Large intestine (tissue), 3 donors: Measurements from ENCODE around the gene TNPO3. TPM values are rescaled to one million over a fixed set of nuclear protein-coding genes. Genes with fewer than 3 reads are reported as not detected.
"Not testable (repeated sequence)": the region's sequence is repeated elsewhere in the genome, so short reads cannot be mapped to it uniquely, and the experiment has no call there.

ENCODE experiments used
- DNase-seq, 2 donors: peaks; one replicate each; pipeline versions ENCODE4 v3.0.0 to v3.0.0-alpha.2; 2013
- H3K27ac ChIP-seq: one replicate; pipeline ENCODE4 v1.5.1; 2013; ENCODE audit warnings: low read length
- H3K27me3 ChIP-seq: 2 replicates; pipeline ENCODE4 v1.6.1; 2013; ENCODE audit warnings: low read length; ENCODE audit not compliant: control insufficient read depth, insufficient read depth
- H3K36me3 ChIP-seq: 2 replicates; pipeline ENCODE4 v1.6.1; 2013; ENCODE audit warnings: low read length; ENCODE audit not compliant: control insufficient read depth, insufficient read depth
- H3K4me1 ChIP-seq: one replicate; pipeline ENCODE4 v1.6.1; 2013; ENCODE audit warnings: low read length; ENCODE audit not compliant: control insufficient read depth, insufficient read depth
- H3K4me3 ChIP-seq: one replicate; pipeline ENCODE4 v1.5.1; 2013; ENCODE audit warnings: low read length
- H3K9me3 ChIP-seq: one replicate; pipeline ENCODE4 v1.6.1; 2013; ENCODE audit warnings: mild to moderate bottlenecking, low read depth, low read length, moderate library complexity; ENCODE audit not compliant: control insufficient read depth
- WGBS: methylation state at CpG from one replicate; pipeline ENCODE4 v1.1.5; 2013; ENCODE audit warnings: low lambda C conversion rate; ENCODE audit not compliant: insufficient coverage; 5-methylcytosine and 5-hydroxymethylcytosine counted together
- polyA plus RNA-seq: library from polyadenylated mRNA; unstranded; fragments of 120-200 nt; gene quantifications from one replicate; pipeline ENCODE4 v1.2.1, GENCODE V29; 2013

Gene TNPO3
- polyA plus RNA-seq, 1 donor = 32.1 TPM

DNA sequence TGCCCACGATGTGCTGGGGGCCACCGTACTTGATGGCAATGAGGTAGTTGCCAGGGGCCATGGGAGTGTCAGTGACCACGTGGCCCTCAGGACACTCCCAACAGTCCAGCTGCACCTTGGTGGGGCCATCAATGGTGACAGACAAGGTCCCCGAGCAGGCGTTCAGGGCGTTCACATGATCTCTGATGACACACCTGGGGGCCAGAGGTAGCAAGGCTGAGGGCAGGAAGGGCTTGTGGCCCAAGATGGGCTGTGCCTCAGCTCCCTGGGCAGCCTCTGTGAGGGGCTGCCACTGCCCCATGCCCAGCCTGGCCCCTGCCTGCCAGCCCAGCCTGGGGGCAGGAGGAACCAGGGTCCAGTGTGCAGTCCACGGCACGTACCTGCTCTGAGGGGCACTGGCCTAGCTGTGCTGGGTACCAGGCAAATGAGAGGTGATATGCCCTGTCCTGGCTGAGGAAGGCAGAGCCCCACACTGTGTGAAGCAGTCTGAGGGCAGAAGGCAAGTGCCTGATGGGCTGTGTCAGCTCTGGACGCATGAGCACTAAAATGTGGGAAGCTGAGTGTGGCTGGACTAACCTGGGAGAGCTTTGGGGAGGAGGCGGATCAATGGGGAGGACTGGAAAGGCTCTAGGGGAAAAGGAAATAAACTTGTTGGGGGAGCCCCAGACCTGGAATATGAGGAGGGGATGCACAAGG lies 140.9 kb downstream of the TNPO3 start:
- peaks cover 82% of the 10 kb centered on the region for H3K27me3 ChIP-seq
- H3K4me3 ChIP-seq = no peak overlapping the region
- no CpG with 5 or more reads among the region's 10 CpGs for WGBS
- DNase-seq = peak in 1 of 2 donors; percentile 37
- no peak overlapping the region for H3K27ac ChIP-seq
- no peaks in the 10 kb centered on the region for H3K36me3 ChIP-seq
- peaks cover 4% of the 10 kb centered on the region for H3K9me3 ChIP-seq
- H3K4me1 ChIP-seq = peaks cover 13% of the 10 kb centered on the region

DNA sequence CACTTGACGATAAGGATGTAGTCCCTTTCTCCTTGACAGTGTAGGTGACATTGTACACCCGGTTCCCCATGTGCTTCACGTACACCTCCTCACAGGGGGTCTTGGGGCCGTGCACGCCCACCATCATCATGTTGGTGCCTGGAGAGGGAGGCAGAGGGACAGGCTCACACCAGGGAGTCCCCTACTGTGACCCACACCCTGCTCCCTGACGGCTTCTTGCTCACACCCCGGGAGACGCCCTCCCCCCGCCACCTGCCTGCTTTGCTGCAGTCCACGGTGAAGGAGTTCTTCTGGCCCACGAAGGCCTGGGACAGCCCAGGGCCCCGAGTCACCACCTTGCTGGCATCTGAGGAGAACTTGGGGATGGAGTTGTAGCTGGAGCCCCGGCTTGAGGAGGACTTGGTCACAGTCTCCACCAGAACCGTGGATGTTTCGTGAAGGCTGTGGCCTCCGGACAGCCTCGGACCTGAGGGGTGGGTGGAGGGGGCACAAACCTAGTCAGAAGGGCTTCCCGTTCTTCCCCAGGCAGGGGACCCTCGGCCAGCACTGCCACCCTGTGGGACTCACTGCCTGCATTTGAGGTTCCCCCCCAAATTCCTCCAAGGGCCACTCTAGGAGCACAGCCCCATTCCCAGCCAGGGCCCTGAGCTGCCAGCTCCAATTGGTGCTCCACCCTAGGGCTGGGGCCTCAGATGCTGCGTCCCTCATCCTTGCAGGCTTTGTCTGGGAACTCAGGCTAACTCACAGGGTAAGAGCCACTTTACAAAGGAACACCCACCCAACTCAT lies 142.0 kb downstream of the TNPO3 start:
- Histone ChIP-seq H3K27me3 (peaks cover 80% of the 10 kb centered on the region), H3K4me1 (peaks cover 13% of the 10 kb centered on the region)
- not testable (repeated sequence) for H3K36me3 ChIP-seq, H3K27ac ChIP-seq, H3K4me3 ChIP-seq, H3K9me3 ChIP-seq, DNase-seq
- no CpG with 5 or more reads among the region's 20 CpGs for WGBS

DNA sequence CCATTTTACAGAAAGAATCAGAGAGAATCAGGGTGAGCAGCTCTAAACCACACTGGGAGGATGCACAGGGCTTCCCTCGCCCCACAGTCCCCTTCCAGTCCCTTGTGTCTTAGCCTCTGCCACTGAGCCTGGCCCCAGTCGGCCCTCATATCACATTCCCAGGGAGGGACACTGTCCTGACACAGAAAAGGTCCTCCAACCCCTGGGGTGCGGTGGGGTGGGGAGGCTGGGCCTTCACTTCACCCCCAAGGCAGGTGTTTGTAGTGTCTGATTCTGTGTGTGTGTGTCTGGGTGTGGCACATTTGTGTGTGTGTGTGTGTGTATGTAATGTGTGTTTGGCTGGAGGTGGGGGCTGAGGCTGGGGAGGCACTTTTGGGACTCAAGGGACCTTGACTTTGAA lies 142.6 kb downstream of the TNPO3 start:
- DNase-seq = no peak
- no peak overlapping the region for H3K27ac ChIP-seq
- WGBS = no CpG with 5 or more reads among the region's 3 CpGs
- peaks cover 13% of the 10 kb centered on the region for H3K4me1 ChIP-seq
- H3K9me3 ChIP-seq = peaks cover 4% of the 10 kb centered on the region
- H3K36me3 ChIP-seq = no peaks in the 10 kb centered on the region
- H3K27me3 ChIP-seq = peaks cover 77% of the 10 kb centered on the region
- H3K4me3 ChIP-seq = no peak overlapping the region

DNA sequence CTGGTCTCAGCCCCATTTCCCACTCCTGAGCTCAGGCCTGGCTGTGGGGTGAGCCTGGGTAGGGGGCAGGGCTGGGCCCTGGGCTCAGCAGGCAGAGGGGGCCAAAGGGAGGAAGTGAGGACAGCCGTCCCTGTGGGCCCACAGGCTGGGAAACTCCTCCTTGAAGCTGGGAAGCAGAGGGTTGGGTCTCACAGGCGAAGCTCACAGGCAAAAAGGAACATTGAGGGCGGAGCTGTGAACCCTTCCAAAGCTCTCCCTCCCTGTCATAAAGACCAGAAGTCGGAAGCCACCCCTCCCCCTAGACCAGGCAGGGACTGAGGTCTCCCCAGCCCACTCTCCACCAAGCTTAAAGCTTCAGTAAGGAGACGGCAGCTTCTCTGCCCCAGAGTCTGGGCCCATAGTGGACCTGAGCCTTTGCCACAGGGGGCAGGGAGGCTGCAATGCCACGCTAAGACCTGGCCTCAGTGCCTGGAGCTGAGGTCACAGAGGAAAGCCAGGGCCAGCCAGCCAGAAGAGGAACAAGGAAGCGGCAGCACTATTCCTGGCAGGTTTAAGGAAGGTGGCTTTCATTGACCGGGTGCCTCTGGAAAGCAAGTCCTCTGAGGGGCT lies 143.4 kb downstream of the TNPO3 start:
- peaks cover 75% of the 10 kb centered on the region for H3K27me3 ChIP-seq
- no peaks in the 10 kb centered on the region for H3K36me3 ChIP-seq
- no CpG with 5 or more reads among the region's 8 CpGs for WGBS
- peaks cover 4% of the 10 kb centered on the region for H3K9me3 ChIP-seq
- H3K4me1 ChIP-seq = peaks cover 13% of the 10 kb centered on the region
- H3K27ac ChIP-seq = no peak overlapping the region
- no peak overlapping the region for H3K4me3 ChIP-seq
- no peak for DNase-seq

DNA sequence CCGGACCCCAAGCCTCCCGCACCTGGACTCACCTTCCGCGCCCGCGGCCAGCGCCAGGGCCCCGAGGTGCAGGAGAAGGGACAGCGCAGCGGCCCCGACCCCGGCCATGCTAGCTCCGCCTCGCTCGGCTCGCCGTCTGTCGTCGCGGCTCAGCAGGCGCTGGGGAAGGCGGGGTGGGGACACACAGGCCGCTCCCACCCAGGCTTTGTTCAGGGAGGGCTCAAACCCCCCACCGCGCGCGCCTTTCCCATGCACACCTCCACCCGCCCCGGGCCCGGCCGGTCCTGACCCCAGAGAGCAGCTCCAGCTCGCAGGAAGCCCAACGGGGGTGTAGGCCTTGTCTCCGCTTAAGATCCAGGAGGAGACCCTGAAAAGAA lies 144.4 kb downstream of the TNPO3 start, which contains the start of gene KCP:
Gene KCP (minus strand): TSS at position 141 of the 377 bp plus-strand sequence. CDS start 33 bp downstream, at position 108.
- H3K27me3 ChIP-seq = peaks cover 65% of the 10 kb centered on the region
- DNase-seq = no peak

GRCh38 chr7:128909625-128910568 lies 145.0 kb downstream of the TNPO3 start:
- DNase-seq = peak in 1 of 2 donors; percentile 32
- 0% methylated on average over 1 of the region's 42 CpGs for WGBS
- H3K27ac ChIP-seq = no peak overlapping the region

More for the DNA sequence above, 144.4 kb downstream of the TNPO3 start, which contains the start of gene KCP:
- no peak within 1 kb of the TSS for H3K27ac ChIP-seq
- WGBS = no CpG with 5 or more reads among the region's 34 CpGs
- no peaks in the 10 kb centered on the region for H3K9me3 ChIP-seq
- H3K4me3 ChIP-seq = peak within 1 kb of the TSS; percentile 23
- H3K36me3 ChIP-seq = no peaks in the 10 kb centered on the region
- H3K4me1 ChIP-seq = peaks cover 12% of the 10 kb centered on the region

GRCh38 chr7:128908750-128909624 lies 145.9 kb downstream of the TNPO3 start:
- no peak overlapping the region for H3K27ac ChIP-seq
- no CpG with 5 or more reads among the region's 6 CpGs for WGBS
- no peak for DNase-seq
- no peaks in the 10 kb centered on the region for H3K36me3 ChIP-seq
- peaks cover 7% of the 10 kb centered on the region for H3K4me1 ChIP-seq
- H3K27me3 ChIP-seq = peaks cover 50% of the 10 kb centered on the region
- H3K4me3 ChIP-seq = no peak overlapping the region
- H3K9me3 ChIP-seq = no peaks in the 10 kb centered on the region

More at GRCh38 chr7:128909625-128910568, 145.0 kb downstream of the TNPO3 start:
- peak overlapping the region; percentile 23 for H3K4me3 ChIP-seq
- no peaks in the 10 kb centered on the region for H3K36me3 ChIP-seq
- H3K4me1 ChIP-seq = peaks cover 7% of the 10 kb centered on the region
- peaks cover 59% of the 10 kb centered on the region for H3K27me3 ChIP-seq
- no peaks in the 10 kb centered on the region for H3K9me3 ChIP-seq

DNA sequence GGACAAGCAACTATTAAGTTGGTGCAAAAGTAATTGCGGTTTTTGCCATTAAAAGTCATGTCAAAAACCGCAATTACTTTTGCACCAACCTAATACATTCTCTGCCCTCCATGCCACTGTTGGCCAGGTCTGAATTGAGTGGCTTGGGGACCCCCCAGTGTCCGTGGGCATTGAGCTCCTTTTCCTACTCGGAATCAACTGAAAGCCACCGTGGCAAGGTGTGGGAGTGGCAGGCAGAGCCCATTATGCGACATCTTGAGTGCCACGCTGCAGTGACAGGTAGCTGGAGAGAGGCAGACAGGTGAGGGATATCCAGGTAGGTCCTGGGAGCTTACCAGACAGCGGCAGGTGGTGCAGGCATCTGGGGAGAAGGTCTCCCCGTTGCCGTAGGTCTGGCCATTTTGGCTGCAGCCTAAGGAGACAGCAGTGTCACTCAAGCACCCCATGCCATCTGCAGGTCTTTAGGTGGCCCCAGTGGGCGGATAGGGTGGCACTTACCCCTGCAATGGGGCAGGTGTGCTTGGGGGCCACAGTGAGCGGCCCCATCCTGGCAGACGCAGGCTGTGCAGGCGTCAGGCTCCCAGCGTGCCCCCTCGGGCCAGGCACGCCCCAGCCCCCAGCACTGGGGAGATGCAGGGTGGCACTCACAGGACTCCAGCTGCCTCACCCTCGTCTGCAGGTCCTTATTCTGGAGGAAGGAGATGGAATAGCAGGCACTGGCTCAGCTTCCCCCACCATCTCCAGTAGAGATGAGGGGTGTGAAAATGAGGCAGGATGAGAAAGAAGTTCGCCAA lies 147.9 kb downstream of the TNPO3 start:
- H3K27me3 ChIP-seq = peaks cover 42% of the 10 kb centered on the region
- WGBS = no CpG with 5 or more reads among the region's 19 CpGs
- no peak for DNase-seq

More for the DNA sequence above, 147.9 kb downstream of the TNPO3 start:
- Histone ChIP-seq H3K4me1 (peaks cover 7% of the 10 kb centered on the region), H3K9me3 (no peaks in the 10 kb centered on the region), H3K36me3 (no peaks in the 10 kb centered on the region), H3K27ac (no peak overlapping the region), H3K4me3 (no peak overlapping the region)
